A673 (cell line): ENCODE results near the gene IMMP2L. TPM values are rescaled to one million over a fixed set of nuclear protein-coding genes. Genes with fewer than 3 reads are reported as not detected.
"Not testable (repeated sequence)": the region's sequence is repeated elsewhere in the genome, so short reads cannot be mapped to it uniquely, and the experiment has no call there.

Source experiments
- BruUV-seq: library from RNA; stranded (reverse); fragments of 400-500 nt; replicated peaks from 2 replicates; lab custom pipeline; 2021; lab: Mats Ljungman, UMichigan
- CTCF ChIA-PET: fragments of 300-600 bp; sonication (Branson Sonifier 250); formaldehyde crosslinking; loops from one replicate; lab custom pipeline; 2022; ENCODE audit warnings: antibody characterized with exemption; lab: Charles Lee
- POLR2A ChIA-PET: fragments of 300-600 bp; sonication (Branson Sonifier 250); formaldehyde crosslinking; loops from one replicate; lab custom pipeline; 2022; ENCODE audit warnings: antibody characterized with exemption; ENCODE audit not compliant: low non-redundant PET; lab: Charles Lee
- DNase-seq: peaks from one replicate; pipeline ENCODE4 v3.0.0-alpha.2; 2015; ENCODE audit warnings: low spot score
- H3K27ac ChIP-seq: fragments of 200-600 bp; sonication (generic); 2 replicates; pipeline ENCODE4 v1.5.1; 2016; ENCODE audit warnings: mixed run types, low read depth, mild to moderate bottlenecking, mixed read lengths, antibody characterized with exemption, low read length; ENCODE audit not compliant: poor library complexity, severe bottlenecking
- H3K27me3 ChIP-seq: fragments of 200-600 bp; sonication (generic); replicated peaks from 2 replicates; pipeline ENCODE4 v1.6.1; 2017; ENCODE audit warnings: mixed run types, low read depth, mild to moderate bottlenecking, mixed read lengths, antibody characterized with exemption, low read length; ENCODE audit not compliant: insufficient read depth, poor library complexity
- H3K36me3 ChIP-seq: fragments of 200-600 bp; sonication (generic); 2 replicates; pipeline ENCODE4 v1.6.1; 2016; ENCODE audit warnings: mixed run types, mild to moderate bottlenecking, mixed read lengths, antibody characterized with exemption, low read length; ENCODE audit not compliant: insufficient read depth, poor library complexity, severe bottlenecking
- H3K4me1 ChIP-seq: fragments of 200-600 bp; sonication (generic); 2 replicates; pipeline ENCODE4 v1.6.1; 2017; ENCODE audit warnings: mixed run types, mild to moderate bottlenecking, mixed read lengths, antibody characterized with exemption, low read length; ENCODE audit not compliant: insufficient read depth, poor library complexity, severe bottlenecking
- H3K4me3 ChIP-seq: fragments of 200-600 bp; sonication (generic); 2 replicates; pipeline ENCODE4 v1.5.1; 2016; ENCODE audit warnings: low read depth, mixed run types, mild to moderate bottlenecking, mixed read lengths, low read length; ENCODE audit not compliant: poor library complexity, severe bottlenecking
- H3K9me3 ChIP-seq: fragments of 200-600 bp; sonication (generic); 2 replicates; pipeline ENCODE4 v1.6.1; 2016; ENCODE audit warnings: mixed run types, low read depth, mild to moderate bottlenecking, mixed read lengths, antibody characterized with exemption, low read length; ENCODE audit not compliant: poor library complexity, severe bottlenecking
- EZH2 ChIP-seq: fragments of 200-600 bp; sonication (generic); IDR thresholded peaks from 2 replicates; pipeline ENCODE4 v1.6.1; 2017; ENCODE audit warnings: borderline replicate concordance, low read depth, mild to moderate bottlenecking, mixed read lengths, antibody characterized with exemption, low read length; ENCODE audit not compliant: poor library complexity, severe bottlenecking
- intact Hi-C: fragments of 100-400 bp; cut with micrococcal nuclease; formaldehyde crosslinking; loops from one replicate; pipeline ENCODE4 v1.10.0; 2022; ENCODE audit not compliant: unreplicated experiment
- total RNA-seq: library from RNA; stranded (reverse); gene quantifications from 2 replicates; pipeline ENCODE4 v1.2.3, GENCODE V29; 2021
- TF ChIP-seq, protein P1 (sequence below): fragments of 300-800, 200-600 bp; sonication (generic); conservative IDR thresholded peaks from 2 replicates; pipeline ENCODE4 v1.5.1; 2017; ENCODE audit warnings: low read depth, mild to moderate bottlenecking, antibody characterized with exemption, low read length, moderate library complexity, mixed read lengths

IMMP2L gene
- total RNA-seq, 1 experiment from 2014 or later: 10.0 TPM

DNA sequence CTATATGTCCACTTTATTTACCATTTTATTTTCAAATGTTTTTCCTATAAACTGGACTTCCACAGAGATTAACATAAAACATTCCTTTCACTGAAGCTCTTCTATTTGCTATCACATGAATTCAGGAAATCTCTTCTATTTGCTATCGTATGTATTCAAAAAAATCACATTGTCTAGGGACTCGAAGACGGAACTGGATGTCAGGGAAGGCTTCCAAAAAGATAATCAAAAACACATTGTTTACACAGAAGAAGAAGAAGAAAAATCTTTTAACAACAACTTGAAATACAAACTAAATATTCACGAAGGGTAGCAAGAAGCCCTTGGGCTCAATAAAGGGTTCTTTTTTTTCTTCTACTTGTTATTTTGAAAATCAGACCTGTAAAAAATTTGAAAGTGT lies 897.5 kb downstream of the IMMP2L start:
- Histone ChIP-seq H3K4me3 (no peak overlapping the region), H3K27ac (no peak overlapping the region), H3K27me3 (no peaks in the 10 kb centered on the region), H3K36me3 (no peaks in the 10 kb centered on the region), H3K4me1 (no peaks in the 10 kb centered on the region), H3K9me3 (peaks cover 4% of the 10 kb centered on the region)
- no TSS peak for BruUV-seq
- no peak for TF ChIP-seq EZH2
- TF ChIP-seq, protein P1, sequence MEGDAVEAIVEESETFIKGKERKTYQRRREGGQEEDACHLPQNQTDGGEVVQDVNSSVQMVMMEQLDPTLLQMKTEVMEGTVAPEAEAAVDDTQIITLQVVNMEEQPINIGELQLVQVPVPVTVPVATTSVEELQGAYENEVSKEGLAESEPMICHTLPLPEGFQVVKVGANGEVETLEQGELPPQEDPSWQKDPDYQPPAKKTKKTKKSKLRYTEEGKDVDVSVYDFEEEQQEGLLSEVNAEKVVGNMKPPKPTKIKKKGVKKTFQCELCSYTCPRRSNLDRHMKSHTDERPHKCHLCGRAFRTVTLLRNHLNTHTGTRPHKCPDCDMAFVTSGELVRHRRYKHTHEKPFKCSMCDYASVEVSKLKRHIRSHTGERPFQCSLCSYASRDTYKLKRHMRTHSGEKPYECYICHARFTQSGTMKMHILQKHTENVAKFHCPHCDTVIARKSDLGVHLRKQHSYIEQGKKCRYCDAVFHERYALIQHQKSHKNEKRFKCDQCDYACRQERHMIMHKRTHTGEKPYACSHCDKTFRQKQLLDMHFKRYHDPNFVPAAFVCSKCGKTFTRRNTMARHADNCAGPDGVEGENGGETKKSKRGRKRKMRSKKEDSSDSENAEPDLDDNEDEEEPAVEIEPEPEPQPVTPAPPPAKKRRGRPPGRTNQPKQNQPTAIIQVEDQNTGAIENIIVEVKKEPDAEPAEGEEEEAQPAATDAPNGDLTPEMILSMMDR: no peak
- POLR2A ChIA-PET: no interaction called here
- no peak for DNase-seq
- CTCF ChIA-PET: no interaction called here
- intact Hi-C loops: no loop called here

DNA sequence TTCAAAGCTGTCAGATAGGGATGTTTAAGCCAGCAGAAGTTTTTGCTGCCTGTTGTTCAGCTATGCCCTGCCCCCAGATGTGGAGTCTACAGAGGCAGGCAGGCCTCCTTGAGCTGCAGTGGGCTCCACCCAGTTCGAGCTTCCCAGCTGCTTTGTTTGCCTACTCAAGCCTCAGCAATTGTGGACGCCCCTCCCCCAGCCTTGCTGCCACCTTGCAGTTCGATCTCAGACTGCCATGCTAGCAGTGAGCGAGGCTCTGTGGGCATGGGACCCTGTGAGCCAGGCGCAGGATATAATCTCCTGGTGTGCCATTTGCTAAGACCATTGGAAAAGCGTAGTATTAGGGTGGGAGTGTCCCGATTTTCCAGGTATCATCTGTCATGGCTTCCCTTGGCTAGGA lies 901.7 kb downstream of the IMMP2L start:
- H3K27ac ChIP-seq, DNase-seq, BruUV-seq, H3K27me3 ChIP-seq, CTCF ChIA-PET, H3K4me1 ChIP-seq, intact Hi-C loops, POLR2A ChIA-PET, H3K36me3 ChIP-seq, H3K9me3 ChIP-seq, H3K4me3 ChIP-seq: not testable (repeated sequence)

DNA sequence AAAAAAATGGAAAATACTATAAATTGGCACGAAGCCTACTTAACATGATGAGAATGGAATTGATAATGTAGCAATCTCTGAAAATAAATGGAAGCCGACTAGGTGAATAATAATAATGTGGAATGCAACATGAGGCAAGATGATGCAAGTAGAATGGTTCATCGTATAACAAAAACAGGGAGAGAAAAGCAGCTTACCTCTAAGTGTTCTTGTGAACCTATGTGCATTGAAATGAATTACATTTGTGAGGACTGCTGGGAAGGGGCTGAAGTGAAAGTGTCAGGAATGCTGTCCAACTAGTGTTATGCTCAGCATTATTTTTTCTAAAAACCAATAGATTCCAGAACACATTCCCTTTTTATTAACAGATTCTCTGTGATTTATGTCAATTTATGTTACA lies 912.0 kb downstream of the IMMP2L start:
- POLR2A ChIA-PET: no interaction called here
- H3K9me3 ChIP-seq: no peaks in the 10 kb centered on the region
- H3K27ac ChIP-seq: no peak overlapping the region
- H3K27me3 ChIP-seq: no peaks in the 10 kb centered on the region
- intact Hi-C loops: no loop called here
- CTCF ChIA-PET: no interaction called here
- BruUV-seq: no TSS peak
- TF ChIP-seq EZH2: no peak
- TF ChIP-seq, protein P1: no peak
- H3K4me1 ChIP-seq: no peaks in the 10 kb centered on the region
- no peak overlapping the region for H3K4me3 ChIP-seq
- no peaks in the 10 kb centered on the region for H3K36me3 ChIP-seq
- DNase-seq: no peak

DNA sequence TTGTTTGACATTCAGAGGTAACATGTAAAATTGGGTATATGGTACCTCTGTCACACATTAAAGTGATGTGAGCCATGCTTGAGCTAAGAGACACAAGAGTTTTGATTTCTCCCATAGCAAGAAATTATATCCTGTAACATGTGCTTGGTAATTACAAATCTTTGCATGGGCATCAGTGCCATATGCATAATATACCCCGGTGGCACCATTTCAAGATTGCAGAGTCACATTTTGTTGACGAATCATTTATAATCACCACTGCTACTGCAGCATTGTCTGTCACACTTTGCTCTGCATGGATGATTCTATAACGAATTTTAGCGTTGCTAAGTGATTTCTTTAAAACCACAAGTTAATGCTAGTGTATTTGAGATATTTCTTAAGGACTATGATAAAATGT lies 915.0 kb downstream of the IMMP2L start:
- ChIA-PET CTCF (no interaction called here), POLR2A (no interaction called here)
- no peaks in the 10 kb centered on the region for H3K4me1 ChIP-seq
- H3K27ac ChIP-seq: no peak overlapping the region
- intact Hi-C loops: no loop called here
- TF ChIP-seq, protein P1: no peak
- no peak for TF ChIP-seq EZH2
- no TSS peak for BruUV-seq
- no peaks in the 10 kb centered on the region for H3K36me3 ChIP-seq
- no peaks in the 10 kb centered on the region for H3K27me3 ChIP-seq
- no peak for DNase-seq
- H3K9me3 ChIP-seq: no peaks in the 10 kb centered on the region
- H3K4me3 ChIP-seq: no peak overlapping the region
